SH-SY5Y (cell line): Measurements from ENCODE around the gene PKD2L2.

ENCODE experiments used
- GATA2 ChIP-seq: IDR thresholded peaks from 2 replicates; pipeline ENCODE4 v1.6.1; 2011; ENCODE audit warnings: mild to moderate bottlenecking, low read depth, low read length
- GATA3 ChIP-seq: IDR thresholded peaks from 2 replicates; pipeline ENCODE4 v1.6.1; 2011; ENCODE audit warnings: low read depth, mild to moderate bottlenecking, low read length, moderate library complexity

Gene PKD2L2

DNA sequence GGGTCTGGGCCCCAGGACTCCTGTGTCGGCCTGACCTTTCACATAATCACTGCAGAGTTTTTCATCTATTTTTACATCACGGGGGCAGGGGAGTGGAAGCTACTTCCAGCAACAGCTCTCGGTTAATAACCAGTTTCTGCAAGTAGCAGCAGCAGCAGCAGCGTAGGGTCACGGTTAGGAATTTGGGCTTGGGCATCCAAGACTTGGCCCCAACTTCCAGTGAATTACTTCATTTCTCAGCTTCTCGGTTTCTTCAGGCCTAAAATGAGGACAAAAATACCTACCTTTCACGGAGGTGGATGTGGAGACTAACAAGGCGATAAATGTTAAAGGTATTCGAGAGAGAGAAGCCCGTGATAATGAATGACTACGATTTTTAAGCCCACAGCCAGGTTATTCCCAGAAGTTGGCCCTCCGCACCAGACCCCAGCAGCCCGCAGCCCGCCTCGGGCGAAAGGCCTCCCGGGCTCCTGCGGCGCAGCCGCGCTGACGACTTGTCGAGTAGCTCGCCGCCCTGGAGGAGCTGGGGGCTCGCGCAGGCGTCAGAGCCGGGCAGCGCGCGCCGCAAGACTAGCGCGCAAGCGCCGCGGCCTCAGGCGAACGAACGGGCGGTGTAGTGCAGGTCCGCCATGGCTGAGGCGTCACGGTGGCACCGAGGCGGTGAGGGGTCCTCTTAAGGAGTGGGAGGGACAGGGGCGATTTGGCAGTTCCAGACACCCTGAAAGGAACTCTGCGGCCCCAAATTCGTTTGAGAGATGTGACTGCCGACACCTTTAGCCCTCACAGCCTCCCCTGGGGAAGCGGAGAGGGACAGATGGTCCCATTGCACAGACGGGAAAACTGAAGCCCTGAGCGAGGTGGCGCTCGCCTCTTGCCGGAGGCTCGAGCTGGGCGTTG is at the start of gene PKD2L2:
PKD2L2 (plus strand) TSS at position 595 of the 897 bp plus-strand sequence; CDS start at position 630, 35 bp downstream.
- TF ChIP-seq GATA2 (no peak; the same call in 1 of the 2 replicates), GATA3 (no peak)

DNA sequence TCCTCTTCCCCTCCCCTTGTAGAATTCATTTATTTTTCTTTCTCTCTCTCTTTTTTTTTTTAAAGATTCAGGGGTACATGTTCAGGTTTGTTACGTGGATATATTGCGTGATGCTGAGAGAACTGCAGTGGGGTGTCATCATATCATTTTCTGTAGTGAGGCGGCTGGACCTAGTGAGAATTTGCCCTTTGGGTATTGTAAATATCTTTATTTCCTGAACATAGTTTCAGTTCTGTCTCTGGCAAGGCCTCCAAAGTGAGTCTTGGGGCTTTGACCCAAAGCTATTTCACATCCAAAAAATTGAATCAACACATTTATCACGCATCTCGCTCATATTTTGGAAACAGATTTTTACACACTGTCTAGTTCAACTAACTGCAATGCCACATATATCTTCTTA is 47.0 kb upstream of the PKD2L2 start:
- TF ChIP-seq GATA3 (no peak), GATA2 (no peak)

DNA sequence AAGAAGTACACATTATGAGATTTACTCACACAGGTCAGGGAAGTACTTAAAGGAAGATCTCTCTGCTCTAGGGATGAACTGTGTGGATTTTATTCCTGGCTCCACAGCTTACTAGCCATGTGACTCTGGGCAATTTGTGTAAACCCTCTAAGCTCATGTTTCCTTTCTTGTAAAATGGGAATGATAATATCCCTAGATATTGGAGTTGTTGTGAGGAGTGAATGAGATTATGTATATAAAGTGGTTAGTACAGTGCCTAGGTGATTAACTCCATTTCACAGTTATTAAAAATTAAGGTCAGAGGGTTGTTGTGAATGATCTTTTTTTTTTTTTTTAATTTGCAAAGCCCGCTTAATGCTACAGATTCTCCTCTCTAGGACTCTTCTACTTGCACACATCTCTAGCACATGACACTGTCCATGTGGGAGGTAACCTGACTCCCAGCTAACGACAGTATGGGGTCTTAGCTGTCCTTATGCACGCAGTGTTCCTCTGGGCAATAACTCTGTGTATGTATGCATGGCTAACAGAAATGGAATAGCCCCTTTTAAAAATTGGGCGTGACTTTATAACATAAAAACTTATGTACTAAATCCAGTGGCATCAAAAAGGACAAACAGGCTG is 45.5 kb upstream of the PKD2L2 start:
- no peak for TF ChIP-seq GATA2
- no peak for TF ChIP-seq GATA3

DNA sequence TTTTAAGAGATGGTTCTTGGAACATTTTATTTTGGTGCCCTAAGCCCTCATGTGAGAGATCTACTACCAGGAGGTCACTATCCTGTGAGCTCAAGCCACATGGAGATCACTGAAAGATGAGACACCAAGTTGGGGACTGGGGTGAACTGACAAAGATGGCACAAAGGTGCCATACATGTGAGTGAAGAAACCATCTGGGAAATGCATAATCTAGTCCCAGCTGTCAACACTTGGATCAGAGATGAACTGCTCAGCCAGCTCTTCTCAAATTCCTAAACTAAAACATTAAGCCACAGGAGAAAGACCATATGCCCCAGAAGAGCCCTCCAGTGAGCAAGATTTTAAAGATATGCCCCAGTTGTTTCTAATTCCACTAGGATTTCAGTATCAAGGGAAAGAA is 43.8 kb upstream of the PKD2L2 start:
- no peak for TF ChIP-seq GATA3

DNA sequence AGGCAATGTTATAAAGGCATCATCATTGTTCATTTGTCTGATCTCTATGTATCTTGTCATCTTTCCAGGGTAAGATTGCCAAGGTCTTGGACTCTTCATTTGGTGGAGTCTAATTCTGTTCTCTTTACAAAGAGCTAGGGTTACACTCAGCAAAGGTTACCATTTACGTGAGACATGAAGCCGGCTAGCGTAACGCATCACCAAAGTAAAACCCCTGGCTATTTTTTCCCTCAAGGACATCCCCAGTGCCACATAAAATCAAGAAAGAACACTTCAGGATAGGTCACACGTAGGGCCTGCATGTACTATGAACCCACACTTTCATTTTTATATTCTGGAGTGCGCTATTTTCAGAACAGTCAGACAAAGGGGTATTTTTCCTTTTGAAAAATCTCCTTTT is 41.6 kb upstream of the PKD2L2 start:
- TF ChIP-seq GATA3: no peak

DNA sequence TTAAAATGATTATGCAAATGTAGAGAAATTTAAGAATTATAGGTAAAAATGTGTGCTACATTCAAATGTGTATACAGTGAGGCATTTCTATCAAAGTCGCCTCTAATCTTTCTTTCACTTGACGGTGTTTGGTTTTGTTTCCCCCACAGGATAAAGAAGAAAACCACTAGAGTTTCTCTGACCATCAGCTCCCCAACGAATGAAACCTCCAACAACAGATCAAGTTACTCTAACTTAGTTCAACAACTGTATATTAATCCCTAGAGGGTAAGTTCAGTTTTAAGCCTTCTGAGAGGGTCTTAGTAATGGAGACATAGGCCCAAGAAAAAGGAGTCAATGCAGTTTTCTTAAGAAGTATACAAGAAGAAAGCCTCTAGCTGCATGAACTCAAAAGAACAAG is 33.1 kb upstream of the PKD2L2 start:
- TF ChIP-seq GATA3 (no peak), GATA2 (no peak)

DNA sequence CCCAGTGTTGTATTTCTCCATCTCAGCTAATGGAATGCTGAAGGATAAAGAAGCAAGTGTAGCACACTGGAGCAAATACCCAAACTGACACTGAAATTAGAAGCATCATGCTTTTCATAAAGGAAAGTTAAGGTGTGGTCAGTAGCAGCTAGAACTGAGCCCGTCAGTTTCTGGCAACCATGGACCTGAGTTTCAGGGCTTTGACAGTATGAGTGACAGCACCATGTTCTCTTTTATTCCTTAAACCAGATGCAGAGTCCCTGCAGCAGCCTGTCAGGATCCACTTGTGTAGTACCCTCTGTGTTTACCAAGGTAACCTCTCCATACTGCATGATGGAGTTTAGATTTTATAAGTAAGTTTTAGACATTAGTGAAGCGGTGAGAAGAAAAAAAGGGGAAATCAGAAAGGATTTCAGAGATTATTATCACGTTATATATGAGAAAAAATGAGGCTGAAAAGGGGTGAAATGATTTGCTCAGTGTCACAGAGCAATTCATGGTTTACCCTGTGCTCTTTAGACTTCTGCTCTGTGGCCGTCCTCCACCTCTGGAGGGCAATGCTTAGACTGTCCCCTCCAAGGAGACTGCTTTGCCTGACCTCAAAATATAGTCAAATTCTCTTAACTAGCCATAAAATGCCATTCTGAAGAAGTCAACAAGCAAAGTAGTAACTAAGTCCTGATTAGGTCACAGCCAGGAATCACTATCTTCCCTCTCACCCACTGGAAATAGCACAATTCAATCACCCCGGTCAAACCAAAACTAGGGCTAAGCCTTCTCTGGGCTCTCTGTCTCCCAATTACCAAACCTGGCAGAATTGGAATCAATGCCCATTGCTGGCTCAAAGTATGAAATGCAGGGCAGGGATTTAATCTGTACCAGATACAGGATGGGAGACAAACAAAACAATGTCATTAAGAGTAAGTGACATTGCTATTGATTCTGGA is 32.1 kb upstream of the PKD2L2 start:
- TF ChIP-seq GATA3 (no peak), GATA2 (no peak)

DNA sequence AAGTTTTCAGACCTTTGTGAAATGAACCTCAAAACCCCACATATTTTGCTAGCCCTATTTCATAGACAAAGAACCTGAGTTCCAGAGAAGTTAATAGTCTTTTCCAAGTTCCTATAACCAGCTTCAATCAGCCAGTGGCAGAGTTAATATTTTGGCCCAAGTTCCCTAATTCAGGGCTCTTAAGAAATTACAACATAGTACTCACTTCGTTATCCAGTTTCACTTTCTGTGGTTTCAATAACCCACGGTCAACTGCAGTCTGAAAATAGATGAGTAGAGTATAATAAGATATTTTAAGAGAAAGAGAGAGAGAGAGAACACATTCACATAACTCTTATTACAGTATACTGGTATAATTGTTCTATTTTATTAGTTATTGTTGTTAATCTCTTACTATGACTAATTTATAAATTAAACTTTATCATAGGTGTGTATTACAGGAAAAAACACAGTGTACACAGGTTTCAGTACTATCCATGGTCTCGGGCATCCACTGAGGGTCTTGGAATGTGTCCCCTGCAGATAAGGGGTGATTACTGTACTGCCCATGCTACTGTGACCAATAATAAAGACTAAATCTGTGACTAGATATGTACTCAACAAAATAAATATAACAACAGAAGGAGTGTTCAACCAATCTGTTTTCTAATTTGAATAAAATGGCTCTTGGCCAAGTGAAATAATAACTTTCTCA is 30.9 kb upstream of the PKD2L2 start:
- no peak for TF ChIP-seq GATA3
- TF ChIP-seq GATA2: no peak

DNA sequence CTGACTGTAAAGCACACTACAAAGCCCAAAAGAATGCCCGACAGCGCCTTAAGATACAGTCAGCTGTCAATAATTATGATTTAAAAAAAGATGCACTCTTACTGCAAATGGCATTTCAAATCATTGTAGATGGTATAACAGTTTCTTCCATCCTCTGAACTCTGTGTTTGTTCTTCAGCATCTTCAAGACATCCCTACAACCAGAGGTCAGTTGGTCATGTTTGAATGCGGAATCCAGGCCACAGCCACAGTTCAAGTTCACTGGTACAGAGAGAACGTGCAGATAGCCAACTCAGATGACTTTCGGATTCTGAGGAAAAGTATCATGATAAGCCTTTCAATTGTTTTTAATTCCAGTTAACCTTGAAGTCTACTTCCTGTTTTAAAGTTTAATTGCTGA is 30.3 kb upstream of the PKD2L2 start:
- TF ChIP-seq GATA3 (no peak), GATA2 (no peak)

DNA sequence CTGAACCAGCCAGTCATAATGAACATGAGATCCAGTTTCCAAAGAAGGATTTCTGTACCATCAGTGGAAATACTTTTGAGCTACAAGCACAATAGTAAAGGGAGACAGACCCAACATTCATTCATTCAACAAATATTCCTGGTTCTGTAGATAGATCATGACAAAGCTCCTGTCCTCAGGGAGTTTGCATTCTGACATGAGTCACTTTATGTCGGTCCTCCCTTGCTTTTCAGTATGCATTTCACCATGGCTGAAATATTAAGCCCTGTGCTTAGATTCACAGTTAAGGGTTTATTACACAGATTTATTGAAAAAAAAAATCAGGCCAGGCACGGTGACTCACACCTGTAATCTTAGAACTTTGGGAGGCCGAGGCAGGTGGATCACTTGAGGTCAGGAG is 27.0 kb upstream of the PKD2L2 start:
- TF ChIP-seq GATA2 (no peak), GATA3 (no peak)

DNA sequence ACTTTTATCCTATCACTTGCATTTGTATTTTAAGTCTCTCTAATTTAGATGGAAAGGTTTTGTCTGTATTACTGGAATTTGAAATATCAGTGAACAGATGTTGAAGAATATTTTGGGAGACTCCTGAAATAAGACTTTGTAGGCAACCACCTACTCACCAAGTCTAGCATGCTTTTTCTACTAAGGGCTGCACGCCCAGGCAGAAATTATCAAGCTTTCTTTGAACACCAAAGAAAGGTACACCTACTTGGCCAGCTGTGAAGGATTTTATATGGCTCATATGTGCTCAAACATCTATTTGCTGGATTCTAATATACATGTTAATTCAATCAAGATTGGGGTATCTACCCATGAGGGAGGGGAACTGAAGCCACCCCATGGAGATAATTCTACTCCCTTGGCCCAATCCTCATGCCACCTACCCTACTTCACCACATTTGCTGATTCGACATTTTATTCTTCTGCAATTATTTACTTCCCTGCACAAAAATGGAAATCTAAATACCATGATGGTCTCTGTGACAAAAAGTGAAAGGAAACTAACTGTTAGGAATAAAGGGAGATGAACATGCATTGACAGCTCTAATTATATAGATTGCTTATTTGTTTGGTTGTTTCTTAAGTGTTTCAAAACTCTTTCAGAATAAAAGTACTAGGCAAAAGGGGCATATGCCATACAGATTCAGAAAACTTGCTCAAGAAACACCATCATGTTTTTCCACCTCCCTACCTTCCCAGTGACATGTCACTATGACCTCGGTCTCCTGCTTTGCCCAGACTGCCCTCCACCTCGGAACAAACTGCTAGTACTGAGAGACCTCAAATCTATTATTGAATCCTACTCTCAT is 22.5 kb upstream of the PKD2L2 start:
- TF ChIP-seq GATA2: no peak
- TF ChIP-seq GATA3: no peak

DNA sequence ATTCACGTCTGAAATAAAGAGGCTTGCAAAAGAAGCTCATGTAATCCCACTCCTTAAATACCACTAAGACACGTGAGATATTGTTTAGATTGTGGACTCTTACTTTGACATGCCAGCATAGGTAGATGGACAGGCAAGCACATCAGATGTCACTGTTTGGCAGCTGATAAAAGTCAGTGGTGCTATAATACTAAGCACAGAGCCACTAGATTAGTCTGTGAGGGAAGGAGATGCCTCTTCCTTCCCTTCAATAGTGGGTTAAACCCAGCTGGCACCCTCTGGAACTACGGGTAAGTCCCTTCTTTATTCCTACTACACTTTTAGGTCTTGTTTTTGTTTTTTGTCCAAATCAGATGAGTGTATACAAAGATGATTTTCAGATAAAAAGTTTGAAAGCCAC is 21.6 kb upstream of the PKD2L2 start, which contains the start of gene MYOT:
MYOT (plus strand) TSS at position 197 of the 400 bp plus-strand sequence. CDS start 2,792 bp downstream, outside the sequence.
- TF ChIP-seq GATA3: no peak
- TF ChIP-seq GATA2: no peak

DNA sequence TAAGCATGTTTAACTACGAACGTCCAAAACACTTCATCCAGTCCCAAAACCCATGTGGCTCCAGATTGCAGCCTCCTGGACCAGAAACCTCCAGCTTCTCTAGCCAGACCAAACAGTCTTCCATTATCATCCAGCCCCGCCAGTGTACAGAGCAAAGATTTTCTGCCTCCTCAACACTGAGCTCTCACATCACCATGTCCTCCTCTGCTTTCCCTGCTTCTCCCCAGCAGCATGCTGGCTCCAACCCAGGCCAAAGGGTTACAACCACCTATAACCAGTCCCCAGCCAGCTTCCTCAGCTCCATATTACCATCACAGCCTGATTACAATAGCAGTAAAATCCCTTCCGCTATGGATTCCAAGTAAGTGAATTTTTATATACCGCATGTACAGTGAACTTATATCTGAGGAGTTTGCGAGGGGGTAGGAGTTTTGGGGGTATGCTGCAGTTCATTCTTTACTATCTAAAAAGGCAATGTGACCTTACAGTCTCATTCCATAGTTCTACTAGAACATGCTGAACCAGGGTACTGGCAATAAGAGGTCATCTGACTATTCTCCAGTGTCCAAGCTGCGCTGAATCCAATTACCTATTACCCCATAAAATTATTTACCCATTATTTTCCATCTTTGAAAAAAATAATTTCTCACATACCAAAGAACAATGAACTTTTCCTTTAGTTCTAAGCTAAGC is 18.5 kb upstream of the PKD2L2 start:
- TF ChIP-seq GATA2: no peak
- no peak for TF ChIP-seq GATA3
